ENCODE results near the gene SYTL3. TPM values are rescaled to one million over a fixed set of nuclear protein-coding genes. Genes with fewer than 3 reads are reported as not detected.

SYTL3 gene
- total RNA-seq, 2 donors from 2014 or later, result 0.58 to 0.79 TPM

- Histone ChIP-seq H3K27me3 (ENCODE audit: control insufficient read depth, insufficient read depth, low read length, poor library complexity, severe bottlenecking) (no peaks in the 10 kb centered on the region), H3K27ac (ENCODE audit: low read depth, low read length) (peak overlapping the region; percentile 60), H3K9me3 (ENCODE audit: control insufficient read depth, low read length) (no peaks in the 10 kb centered on the region), H3K4me3 (ENCODE audit: low read length) (no peak overlapping the region), H3K36me3 (ENCODE audit: control insufficient read depth, insufficient read depth, low read length) (no peaks in the 10 kb centered on the region), H3K9ac (ENCODE audit: extremely low read depth, low read length, poor library complexity, severe bottlenecking) (no peak overlapping the region), H3K4me1 (ENCODE audit: control insufficient read depth, insufficient read depth, low read length) (peaks cover 7% of the 10 kb centered on the region)
- 84 to 88% methylated on average over 11 to 13 of the region's 16 CpGs for WGBS, 2 experiments (ENCODE audit: insufficient coverage in 1 of 2, insufficient read length in 1 of 2)
- TF ChIP-seq, protein P1, sequence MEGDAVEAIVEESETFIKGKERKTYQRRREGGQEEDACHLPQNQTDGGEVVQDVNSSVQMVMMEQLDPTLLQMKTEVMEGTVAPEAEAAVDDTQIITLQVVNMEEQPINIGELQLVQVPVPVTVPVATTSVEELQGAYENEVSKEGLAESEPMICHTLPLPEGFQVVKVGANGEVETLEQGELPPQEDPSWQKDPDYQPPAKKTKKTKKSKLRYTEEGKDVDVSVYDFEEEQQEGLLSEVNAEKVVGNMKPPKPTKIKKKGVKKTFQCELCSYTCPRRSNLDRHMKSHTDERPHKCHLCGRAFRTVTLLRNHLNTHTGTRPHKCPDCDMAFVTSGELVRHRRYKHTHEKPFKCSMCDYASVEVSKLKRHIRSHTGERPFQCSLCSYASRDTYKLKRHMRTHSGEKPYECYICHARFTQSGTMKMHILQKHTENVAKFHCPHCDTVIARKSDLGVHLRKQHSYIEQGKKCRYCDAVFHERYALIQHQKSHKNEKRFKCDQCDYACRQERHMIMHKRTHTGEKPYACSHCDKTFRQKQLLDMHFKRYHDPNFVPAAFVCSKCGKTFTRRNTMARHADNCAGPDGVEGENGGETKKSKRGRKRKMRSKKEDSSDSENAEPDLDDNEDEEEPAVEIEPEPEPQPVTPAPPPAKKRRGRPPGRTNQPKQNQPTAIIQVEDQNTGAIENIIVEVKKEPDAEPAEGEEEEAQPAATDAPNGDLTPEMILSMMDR (conservative IDR thresholded peaks at IDR 0.05), result no peak
- Mint-ChIP-seq H3K4me1 (peaks cover 9% of the 10 kb centered on the region), H3K27me3 (ENCODE audit: insufficient read depth) (no peaks in the 10 kb centered on the region), H3K9me3 (no peaks in the 10 kb centered on the region), H3K36me3 (ENCODE audit: low read depth) (no peaks in the 10 kb centered on the region), H3K27ac (no peak overlapping the region), H3K4me3 (no peak overlapping the region)
- DNase-seq, result no peak
Observed at GRCh38 chr6:158715330-158716311, 65.8 kb downstream of the SYTL3 start.

- H3K9me3 ChIP-seq (ENCODE audit: control insufficient read depth, low read length), result no peaks in the 10 kb centered on the region
- no peak overlapping the region for H3K9ac ChIP-seq (ENCODE audit: extremely low read depth, low read length, poor library complexity, severe bottlenecking)
- WGBS, 2 experiments (ENCODE audit: insufficient coverage in 1 of 2, insufficient read length in 1 of 2), result 86 to 90% methylated on average over 14 to 16 of the region's 16 CpGs
Observed at GRCh38 chr6:158717341-158718330, 67.8 kb downstream of the SYTL3 start.

More at GRCh38 chr6:158717341-158718330, 67.8 kb downstream of the SYTL3 start:
- Histone ChIP-seq H3K4me1 (ENCODE audit: control insufficient read depth, insufficient read depth, low read length) (peaks cover 7% of the 10 kb centered on the region), H3K36me3 (ENCODE audit: control insufficient read depth, insufficient read depth, low read length) (no peaks in the 10 kb centered on the region), H3K27ac (ENCODE audit: low read depth, low read length) (no peak overlapping the region), H3K27me3 (ENCODE audit: control insufficient read depth, insufficient read depth, low read length, poor library complexity, severe bottlenecking) (no peaks in the 10 kb centered on the region), H3K4me3 (ENCODE audit: low read length) (no peak overlapping the region)
- no peaks in the 10 kb centered on the region for H3K9me3 Mint-ChIP-seq
- no peaks in the 10 kb centered on the region for H3K27me3 Mint-ChIP-seq (ENCODE audit: insufficient read depth)
- peak overlapping the region; percentile 5 for H3K27ac Mint-ChIP-seq
- H3K36me3 Mint-ChIP-seq (ENCODE audit: low read depth), result no peaks in the 10 kb centered on the region
- TF ChIP-seq, protein P1 (conservative IDR thresholded peaks at IDR 0.05), result no peak
- no peak for DNase-seq
- no peak overlapping the region for H3K4me3 Mint-ChIP-seq
- peaks cover 9% of the 10 kb centered on the region for H3K4me1 Mint-ChIP-seq

All from endodermal cell (in vitro differentiated cells).